Mucosa of rectum (tissue), 2 donors: ENCODE data around the gene FAM241B.

Source experiments
- H3K27ac ChIP-seq, 2 donors: one replicate each; pipeline ENCODE4 v1.7.0; 2013; ENCODE audit warnings: inconsistent platforms in 2 of 2, low read depth in 2 of 2, low read length in 2 of 2
- H3K27me3 ChIP-seq, 2 donors: one replicate each; pipeline ENCODE4 v1.7.0; 2013; ENCODE audit warnings: low read length in 2 of 2; ENCODE audit not compliant: control insufficient read depth in 2 of 2, insufficient read depth in 2 of 2
- H3K36me3 ChIP-seq, 2 donors: one replicate each; pipeline ENCODE4 v1.7.0; 2013; ENCODE audit warnings: low read length in 2 of 2; ENCODE audit not compliant: control insufficient read depth in 2 of 2, insufficient read depth in 2 of 2
- H3K4me1 ChIP-seq, 2 donors: one replicate each; pipeline ENCODE4 v1.7.0; 2013; ENCODE audit warnings: low read length in 2 of 2, mild to moderate bottlenecking in 1 of 2; ENCODE audit not compliant: control insufficient read depth in 2 of 2, insufficient read depth in 2 of 2
- H3K4me3 ChIP-seq, 2 donors: one replicate each; pipeline ENCODE4 v1.7.0; 2013; ENCODE audit warnings: low read length in 2 of 2
- H3K9ac ChIP-seq, 2 donors: one replicate each; pipeline ENCODE4 v1.7.0; 2013; ENCODE audit warnings: low read length in 2 of 2, low read depth in 1 of 2, mild to moderate bottlenecking in 1 of 2
- H3K9me3 ChIP-seq, 2 donors: one replicate each; pipeline ENCODE4 v1.7.0; 2013; ENCODE audit warnings: low read length in 2 of 2; ENCODE audit not compliant: control insufficient read depth in 2 of 2
- donor health status: healthy.
- donor health status: Normal muscosa, but diverticular disease.

FAM241B gene

DNA sequence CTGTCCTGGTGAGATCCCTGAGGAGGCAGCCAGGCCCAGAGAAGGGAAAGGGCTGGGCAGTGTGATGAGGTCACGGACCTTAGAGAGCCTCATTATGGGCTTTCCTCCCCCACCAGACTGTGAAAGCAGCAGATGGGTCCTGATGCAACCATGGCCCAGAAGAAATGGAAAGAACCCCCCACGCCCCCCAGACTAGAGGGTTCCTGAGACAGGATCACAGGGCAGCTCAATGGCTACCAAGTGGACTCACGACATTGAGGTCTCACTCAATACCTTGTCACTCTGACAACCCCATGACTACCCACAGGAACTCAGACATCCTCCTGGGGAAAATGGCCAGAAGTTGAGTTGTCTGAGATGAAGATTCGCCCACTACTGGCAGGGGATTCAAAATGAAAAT is 36.7 kb downstream of the FAM241B start:
- no peaks in the 10 kb centered on the region for H3K9me3 ChIP-seq
- H3K27ac ChIP-seq, result no peak overlapping the region
- H3K36me3 ChIP-seq, result no peaks in the 10 kb centered on the region
- no peak overlapping the region for H3K9ac ChIP-seq
- no peak overlapping the region for H3K4me3 ChIP-seq
- no peaks in the 10 kb centered on the region for H3K4me1 ChIP-seq
- peaks cover 0 to 3% of the 10 kb centered on the region in 2 donors for H3K27me3 ChIP-seq

DNA sequence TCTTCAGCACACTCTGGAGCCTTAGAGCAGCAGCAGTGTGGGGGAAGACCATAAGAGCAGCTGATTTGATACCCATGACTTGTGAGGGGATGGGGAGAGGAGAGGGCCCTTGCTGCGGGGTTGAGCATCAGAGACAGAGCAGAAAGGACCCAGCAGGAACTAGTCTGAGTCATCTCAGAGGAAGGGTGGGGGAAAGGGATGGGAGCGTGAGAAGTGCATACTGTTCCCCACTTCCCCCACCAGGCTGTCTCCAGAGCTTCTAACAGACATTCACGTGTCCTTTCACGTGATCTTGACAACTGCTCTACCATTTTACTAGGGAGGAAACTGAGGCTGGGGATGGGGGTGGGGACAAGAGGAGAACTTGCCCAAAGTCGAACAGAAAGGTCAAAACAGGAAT is 38.7 kb downstream of the FAM241B start:
- Histone ChIP-seq H3K4me1 (no peaks in the 10 kb centered on the region), H3K27me3 (peaks cover 0 to 3% of the 10 kb centered on the region in 2 donors), H3K27ac (no peak overlapping the region), H3K9ac (no peak overlapping the region), H3K4me3 (no peak overlapping the region), H3K36me3 (no peaks in the 10 kb centered on the region), H3K9me3 (no peaks in the 10 kb centered on the region)

DNA sequence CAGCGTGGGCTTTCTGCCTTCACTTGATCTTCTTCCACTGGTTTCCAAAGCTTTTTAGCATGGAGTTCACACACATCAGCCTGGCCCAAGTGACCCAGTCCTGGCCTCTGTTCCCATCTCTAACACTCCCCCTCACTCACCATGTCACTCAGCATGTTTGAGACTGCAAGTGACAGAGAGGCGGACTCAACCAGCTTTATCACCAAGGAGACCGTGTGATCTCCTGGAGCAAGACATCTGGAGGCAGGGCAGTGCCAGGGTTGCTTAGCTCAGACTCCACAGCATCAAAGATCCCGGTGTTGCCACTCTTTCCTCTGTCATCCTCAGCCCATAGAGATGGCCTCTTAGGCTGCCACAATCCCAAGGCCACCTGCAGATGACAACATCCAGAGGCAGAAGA is 39.4 kb downstream of the FAM241B start:
- H3K27ac ChIP-seq, result no peak overlapping the region
- no peaks in the 10 kb centered on the region for H3K9me3 ChIP-seq
- H3K4me3 ChIP-seq, result no peak overlapping the region
- no peaks in the 10 kb centered on the region for H3K4me1 ChIP-seq
- H3K9ac ChIP-seq, result no peak overlapping the region
- no peaks in the 10 kb centered on the region for H3K36me3 ChIP-seq
- H3K27me3 ChIP-seq, result peaks cover 0 to 3% of the 10 kb centered on the region in 2 donors

DNA sequence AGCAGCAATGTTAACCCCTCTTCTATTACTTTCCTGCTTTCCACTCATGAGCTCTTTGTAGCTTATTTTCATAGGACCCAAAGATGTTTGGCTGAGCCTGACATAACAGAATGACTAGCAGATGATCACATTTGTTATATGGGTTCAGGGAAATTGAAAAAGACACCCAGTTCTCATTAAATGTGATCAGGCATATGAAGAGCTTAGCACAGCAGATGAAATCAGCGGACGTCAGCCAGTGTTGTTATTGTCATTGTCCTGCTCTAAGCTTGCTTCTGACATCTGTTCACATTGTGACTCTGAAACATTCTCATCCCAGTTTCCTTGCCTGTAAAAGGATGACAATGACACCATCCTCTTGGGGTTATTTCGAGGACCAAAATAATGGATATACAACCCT is 43.5 kb downstream of the FAM241B start:
- Histone ChIP-seq H3K27me3 (peaks cover 3 to 4% of the 10 kb centered on the region in 2 donors), H3K4me1 (no peaks in the 10 kb centered on the region), H3K9me3 (no peaks in the 10 kb centered on the region), H3K27ac (no peak overlapping the region), H3K9ac (no peak overlapping the region), H3K36me3 (no peaks in the 10 kb centered on the region), H3K4me3 (no peak overlapping the region)

DNA sequence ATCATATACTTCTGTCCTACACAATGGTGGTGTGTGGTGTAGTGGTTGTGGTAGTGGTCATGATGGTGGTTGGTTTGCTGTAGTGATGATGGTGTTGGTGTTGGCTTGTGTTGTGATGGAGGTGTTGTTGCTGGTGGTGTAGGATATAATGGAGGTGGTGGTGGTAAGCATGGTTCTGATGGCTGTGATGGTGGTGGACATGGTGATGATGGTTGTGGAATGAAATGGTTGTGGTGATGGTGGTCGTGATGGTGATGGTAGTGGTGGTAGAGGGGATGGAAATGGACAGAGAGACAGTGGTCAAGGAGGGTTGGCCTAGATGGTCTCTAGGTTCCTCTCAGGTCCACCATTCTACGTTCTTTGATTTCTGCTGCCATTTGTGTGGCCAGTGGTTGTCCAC is 44.7 kb downstream of the FAM241B start:
- Histone ChIP-seq H3K36me3 (no peaks in the 10 kb centered on the region), H3K27ac (no peak overlapping the region), H3K4me3 (no peak overlapping the region), H3K4me1 (no peaks in the 10 kb centered on the region), H3K27me3 (peaks cover 4 to 5% of the 10 kb centered on the region in 2 donors), H3K9ac (no peak overlapping the region), H3K9me3 (no peaks in the 10 kb centered on the region)

DNA sequence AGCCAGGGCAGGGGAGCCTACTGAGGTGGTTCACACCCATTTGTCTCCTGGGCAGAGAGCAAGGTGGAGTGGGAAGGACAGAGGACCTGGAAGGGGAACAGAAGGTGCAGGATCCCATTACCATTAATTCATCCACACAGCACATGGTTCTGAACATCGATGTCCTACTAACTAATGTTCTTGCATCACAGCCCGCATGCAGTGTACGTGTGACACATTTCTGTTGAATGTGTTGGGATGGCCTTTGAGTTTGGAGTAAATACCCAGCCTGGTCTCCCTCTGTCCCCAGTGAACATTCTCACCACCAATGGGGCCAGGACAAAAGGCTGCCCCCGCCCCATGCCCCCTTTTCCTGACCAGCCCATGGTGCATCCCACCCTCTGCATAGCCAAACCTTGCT is 46.3 kb downstream of the FAM241B start:
- Histone ChIP-seq H3K4me1 (no peaks in the 10 kb centered on the region), H3K4me3 (no peak overlapping the region), H3K27me3 (peaks cover 4 to 5% of the 10 kb centered on the region in 2 donors), H3K27ac (no peak overlapping the region), H3K9ac (no peak overlapping the region), H3K9me3 (no peaks in the 10 kb centered on the region), H3K36me3 (no peaks in the 10 kb centered on the region)

DNA sequence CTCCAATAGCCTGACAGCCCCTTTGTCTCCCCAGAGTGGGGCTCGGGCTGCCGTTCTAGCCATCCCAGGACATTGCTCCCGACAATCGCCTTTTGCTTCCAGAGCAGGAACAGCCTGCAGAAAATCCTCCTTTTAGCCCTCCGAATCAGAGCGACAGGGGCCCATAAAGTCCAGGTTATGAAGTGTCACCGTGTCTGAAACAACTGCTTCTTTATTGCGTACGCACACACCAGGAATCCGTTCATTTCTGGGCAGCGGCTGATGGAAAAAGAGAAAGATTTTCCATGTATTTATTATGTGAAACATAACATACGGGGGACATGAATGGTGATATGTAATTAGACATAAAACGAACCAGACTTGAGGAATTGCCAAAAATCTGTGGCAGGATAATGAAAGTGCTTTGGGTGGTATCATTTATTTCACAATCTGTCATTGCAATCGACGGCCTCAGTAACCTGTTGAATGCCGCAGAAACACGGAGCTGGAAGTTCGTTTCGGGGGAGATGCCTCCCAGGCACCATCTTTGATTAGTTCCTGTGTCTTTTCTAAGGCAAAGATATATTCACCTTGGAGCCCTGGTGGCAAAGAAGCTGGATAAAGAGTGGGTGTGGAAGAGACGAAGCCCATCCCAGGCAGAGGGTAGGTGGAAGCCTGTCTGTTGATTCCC is 48.1 kb downstream of the FAM241B start:
- no peaks in the 10 kb centered on the region for H3K36me3 ChIP-seq
- no peak overlapping the region for H3K27ac ChIP-seq
- H3K27me3 ChIP-seq, result peaks cover 4 to 5% of the 10 kb centered on the region in 2 donors
- H3K9ac ChIP-seq, result no peak overlapping the region
- H3K4me1 ChIP-seq, result peaks cover 0 to 10% of the 10 kb centered on the region in 2 donors
- no peak overlapping the region for H3K4me3 ChIP-seq
- H3K9me3 ChIP-seq, result no peaks in the 10 kb centered on the region

DNA sequence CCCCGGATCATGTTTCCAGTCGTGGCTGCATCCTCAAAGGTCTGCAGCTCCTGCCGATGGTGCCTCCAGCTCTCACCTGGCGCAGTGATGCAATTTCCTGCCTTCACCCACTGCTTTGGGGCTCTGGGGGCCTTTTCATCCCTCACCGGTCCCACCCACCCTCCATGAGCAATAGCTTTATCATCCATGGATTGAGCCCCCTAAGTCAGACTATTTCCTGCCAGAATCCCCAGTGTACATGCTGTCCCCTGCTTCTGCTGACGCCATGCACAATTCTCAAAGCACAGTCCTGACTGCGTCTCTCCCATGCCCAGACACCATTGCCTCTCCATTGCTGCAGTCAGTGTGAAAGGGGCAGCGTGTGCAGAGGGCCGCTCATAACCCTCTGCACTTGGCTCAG is 49.7 kb downstream of the FAM241B start:
- Histone ChIP-seq H3K4me1 (peaks cover 6 to 21% of the 10 kb centered on the region in 2 donors), H3K4me3 (no peak overlapping the region), H3K9me3 (no peaks in the 10 kb centered on the region), H3K27me3 (peaks cover 4 to 5% of the 10 kb centered on the region in 2 donors), H3K9ac (no peak overlapping the region), H3K36me3 (no peaks in the 10 kb centered on the region), H3K27ac (no peak overlapping the region)

DNA sequence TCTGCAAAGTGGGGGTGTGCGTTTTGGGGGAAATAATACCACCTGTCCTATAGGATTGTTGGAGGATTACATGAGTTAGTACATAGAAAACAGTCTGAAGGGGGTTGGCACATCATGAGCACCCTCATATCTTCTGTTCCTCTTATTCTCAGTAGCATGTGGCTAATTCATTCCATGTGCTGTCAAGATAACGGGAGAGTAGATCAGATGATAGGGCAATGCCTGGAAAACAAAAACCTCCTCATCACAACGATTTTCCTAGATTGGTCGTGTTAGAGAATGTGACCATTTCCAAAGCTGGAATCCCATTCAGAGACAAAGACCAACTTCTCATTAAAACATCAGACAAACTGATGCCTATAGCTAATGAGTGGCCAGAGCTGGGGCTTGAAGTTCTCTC is 50.6 kb downstream of the FAM241B start:
- Histone ChIP-seq H3K27ac (no peak overlapping the region), H3K36me3 (no peaks in the 10 kb centered on the region)

DNA sequence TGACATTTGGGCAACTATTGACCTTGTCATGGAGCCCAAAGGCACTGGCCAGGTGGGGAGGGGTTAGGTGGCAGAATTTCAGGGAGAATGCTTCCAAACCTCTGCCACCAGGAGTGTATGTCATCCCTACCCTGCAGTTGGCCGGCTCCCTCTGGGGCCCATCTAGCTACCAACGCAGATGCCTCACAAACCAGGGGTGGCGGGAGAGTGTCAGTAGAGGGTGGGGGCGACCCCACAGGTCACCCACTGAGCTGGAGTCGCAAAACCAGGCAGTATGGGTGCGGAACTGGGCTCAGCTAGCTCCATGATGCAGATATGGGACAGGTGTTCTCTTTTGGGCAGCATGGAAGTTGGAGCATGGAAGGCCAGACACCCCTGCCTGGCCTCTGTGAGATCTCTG is 51.4 kb downstream of the FAM241B start:
- no peaks in the 10 kb centered on the region for H3K36me3 ChIP-seq
- H3K9me3 ChIP-seq, result no peaks in the 10 kb centered on the region
- H3K9ac ChIP-seq, result no peak overlapping the region
- H3K4me1 ChIP-seq, result peaks cover 14 to 32% of the 10 kb centered on the region in 2 donors
- no peak overlapping the region for H3K27ac ChIP-seq
- H3K27me3 ChIP-seq, result peaks cover 0 to 2% of the 10 kb centered on the region in 2 donors
- no peak overlapping the region for H3K4me3 ChIP-seq

More for the DNA sequence above, 50.6 kb downstream of the FAM241B start:
- Histone ChIP-seq H3K9ac (no peak overlapping the region), H3K27me3 (peaks cover 4 to 5% of the 10 kb centered on the region in 2 donors), H3K4me3 (no peak overlapping the region), H3K4me1 (peaks cover 13 to 29% of the 10 kb centered on the region in 2 donors), H3K9me3 (no peaks in the 10 kb centered on the region)
